Right lobe of liver (tissue), 6 donors: ENCODE results near the gene ACTR6. TPM values are rescaled to one million over a fixed set of nuclear protein-coding genes. Genes with fewer than 3 reads are reported as not detected.

Experiments
- ATAC-seq, 4 donors: fragments of 200-7000 bp; cut with Tn5 transposase; one replicate each; pipeline ENCODE4 v1.9.1; 2020; ENCODE audit warnings: mild to moderate bottlenecking in 4 of 4, moderate library complexity in 4 of 4
- DNase-seq, 3 donors: peaks; one replicate each; pipeline ENCODE4 v3.0.0-alpha.2; 2020
- H3K27ac ChIP-seq, 3 donors: fragments of 200-600 bp; one replicate each; pipeline ENCODE4 v1.8.0; 2022
- H3K27me3 ChIP-seq, 2 donors: fragments of 200-600 bp; one replicate each; pipeline ENCODE4 v1.8.0; 2022
- H3K36me3 ChIP-seq, 4 donors: fragments of 200-600 bp; sonication (generic) in 1 of 4; one replicate each; pipeline versions ENCODE4 v1.5.1 to v1.8.0; 2017 to 2022; ENCODE audit warnings: control low read depth in 1 of 4
- H3K4me1 ChIP-seq, 4 donors: fragments of 200-600 bp; sonication (generic) in 1 of 4; one replicate each; pipeline versions ENCODE4 v1.5.1 to v1.8.0; 2017 to 2022; ENCODE audit warnings: control low read depth in 1 of 4
- H3K4me3 ChIP-seq, 3 donors: fragments of 200-600 bp; one replicate each; pipeline ENCODE4 v1.8.0; 2022
- H3K9me3 ChIP-seq, 4 donors: fragments of 200-600 bp; sonication (generic) in 1 of 4; one replicate each; pipeline versions ENCODE4 v1.5.1 to v1.8.0; 2017 to 2022; ENCODE audit warnings: control low read depth in 1 of 4
- POLR2A ChIP-seq: fragments of 450-650 bp; IDR thresholded peaks from one replicate; pipeline ENCODE4 v1.6.1; 2017; ENCODE audit warnings: antibody characterized with exemption, mild to moderate bottlenecking
- WGBS: methylation state at CpG from one replicate; pipeline ENCODE4 v1.1.6; 2018; ENCODE audit warnings: low coverage, low lambda C conversion rate; ENCODE audit not compliant: insufficient coverage; ENCODE audit errors: missing lambda C conversion rate; 5-methylcytosine and 5-hydroxymethylcytosine counted together
- intact Hi-C, 2 donors: fragments of 100-400 bp; cut with DNase I; formaldehyde crosslinking; loops; one replicate each; pipeline versions ENCODE4 v1.11.2 to v1.14.1; 2022
- long read RNA-seq: library from polyadenylated mRNA; unstranded; transcript quantifications from one replicate; pipeline ENCODE4 v2.0.0, GENCODE V29; 2019
- total RNA-seq, 6 experiments: library from RNA; depleted of rRNA in 2 of 6; stranded (reverse); fragments of >200 nt in 2 of 6; fragmentation: NEBNext Ultra II Directional in 3 of 6; extraction: Animal tissue kit (Norgen Biotek cat#: 25700) in 3 of 6; gene quantifications; one replicate each; pipeline versions ENCODE4 v1.1.0 to v1.2.4, GENCODE V29; 2016 to 2023
- TF ChIP-seq, protein P1 (sequence below), 4 donors: fragments of 200-600 bp in 3 of 4; fragments of 450-650 bp in 1 of 4; IDR thresholded peaks; one replicate each; pipeline versions ENCODE4 v1.5.1 to v1.8.0; 2016 to 2022; ENCODE audit warnings: antibody characterized with exemption in 4 of 4, mild to moderate bottlenecking in 2 of 4
- donor health status: DM: no; HTN: yes; CAD: no.
- donor health status: DM: no; HTN: no; CAD: no.
- donor health status: DM: no; HTN: no; CAD: no.
- donor health status: DM: no; HTN: yes; CAD: no.
- donor health status: DM: no; HTN: yes; CAD: no.

ACTR6 gene
- 10 to 100 TPM in 4 of 6 experiments, 1 to 10 TPM in 2; 5.7 to 16.0 (median 13.1) TPM for total RNA-seq
- long read RNA-seq, partial matches to known transcripts: 0 of 2 reads
- long read RNA-seq, other reads (novel, unspliced or antisense): 0 of 2 reads

DNA sequence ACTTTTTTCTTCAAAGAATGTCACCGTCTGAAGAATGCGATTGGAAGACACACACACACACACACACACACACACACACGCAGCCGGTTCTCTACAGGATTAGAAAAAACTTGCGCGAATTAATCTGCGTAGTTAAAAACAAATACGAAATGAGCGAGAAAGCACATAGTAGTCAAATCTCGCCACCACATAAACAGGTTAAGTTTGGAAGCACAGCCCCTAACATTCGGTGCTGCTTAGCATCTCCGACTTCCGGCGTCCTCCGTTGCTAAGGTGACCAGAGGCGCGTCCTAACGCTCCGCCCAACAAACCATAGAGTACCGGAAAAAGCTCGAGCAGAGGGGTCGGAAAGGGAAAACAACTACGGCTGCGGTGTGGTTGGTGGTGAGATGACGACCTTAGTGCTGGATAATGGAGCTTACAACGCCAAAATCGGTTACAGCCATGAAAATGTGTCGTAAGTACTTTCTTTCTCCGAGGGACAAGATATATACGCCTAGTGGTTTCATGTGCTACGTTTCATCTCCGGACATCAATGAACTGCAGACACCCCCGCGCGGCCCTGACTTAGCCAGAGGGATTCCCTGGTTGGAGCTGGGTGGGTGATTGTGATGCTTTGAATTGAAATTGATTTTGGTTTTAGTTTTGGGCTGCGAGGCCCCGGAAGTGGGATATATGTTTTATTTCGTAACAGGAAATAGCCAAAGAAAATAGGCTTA lies at the start of gene ACTR6:
ACTR6 (plus strand) TSS at position 353 of the 719 bp plus-strand sequence; CDS start at position 390, 37 bp downstream.
- intact Hi-C loops: no loop called here
- peak; percentile 92 to 95 (median 93) for ATAC-seq
- Histone ChIP-seq H3K9me3 (no peaks in the 10 kb centered on the region), H3K36me3 (peaks cover 0 to 9% (median 0%) of the 10 kb centered on the region in 4 donors), H3K4me3 (peak within 1 kb of the TSS; percentile 68 to 88 (median 78)), H3K27ac (peak within 1 kb of the TSS; percentile 42 to 63 (median 60)), H3K4me1 (peaks cover 0 to 18% (median 7%) of the 10 kb centered on the region in 4 donors), H3K27me3 (no peaks in the 10 kb centered on the region)
- peak; percentile 64 for TF ChIP-seq POLR2A
- TF ChIP-seq, protein P1, sequence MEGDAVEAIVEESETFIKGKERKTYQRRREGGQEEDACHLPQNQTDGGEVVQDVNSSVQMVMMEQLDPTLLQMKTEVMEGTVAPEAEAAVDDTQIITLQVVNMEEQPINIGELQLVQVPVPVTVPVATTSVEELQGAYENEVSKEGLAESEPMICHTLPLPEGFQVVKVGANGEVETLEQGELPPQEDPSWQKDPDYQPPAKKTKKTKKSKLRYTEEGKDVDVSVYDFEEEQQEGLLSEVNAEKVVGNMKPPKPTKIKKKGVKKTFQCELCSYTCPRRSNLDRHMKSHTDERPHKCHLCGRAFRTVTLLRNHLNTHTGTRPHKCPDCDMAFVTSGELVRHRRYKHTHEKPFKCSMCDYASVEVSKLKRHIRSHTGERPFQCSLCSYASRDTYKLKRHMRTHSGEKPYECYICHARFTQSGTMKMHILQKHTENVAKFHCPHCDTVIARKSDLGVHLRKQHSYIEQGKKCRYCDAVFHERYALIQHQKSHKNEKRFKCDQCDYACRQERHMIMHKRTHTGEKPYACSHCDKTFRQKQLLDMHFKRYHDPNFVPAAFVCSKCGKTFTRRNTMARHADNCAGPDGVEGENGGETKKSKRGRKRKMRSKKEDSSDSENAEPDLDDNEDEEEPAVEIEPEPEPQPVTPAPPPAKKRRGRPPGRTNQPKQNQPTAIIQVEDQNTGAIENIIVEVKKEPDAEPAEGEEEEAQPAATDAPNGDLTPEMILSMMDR (IDR thresholded peaks at IDR 0.05): peak in 1 of 4 donors; percentile 2
- under 1% methylated on average over 35 of the region's 38 CpGs for WGBS
- peak; percentile 95 to 96 (median 96) for DNase-seq

DNA sequence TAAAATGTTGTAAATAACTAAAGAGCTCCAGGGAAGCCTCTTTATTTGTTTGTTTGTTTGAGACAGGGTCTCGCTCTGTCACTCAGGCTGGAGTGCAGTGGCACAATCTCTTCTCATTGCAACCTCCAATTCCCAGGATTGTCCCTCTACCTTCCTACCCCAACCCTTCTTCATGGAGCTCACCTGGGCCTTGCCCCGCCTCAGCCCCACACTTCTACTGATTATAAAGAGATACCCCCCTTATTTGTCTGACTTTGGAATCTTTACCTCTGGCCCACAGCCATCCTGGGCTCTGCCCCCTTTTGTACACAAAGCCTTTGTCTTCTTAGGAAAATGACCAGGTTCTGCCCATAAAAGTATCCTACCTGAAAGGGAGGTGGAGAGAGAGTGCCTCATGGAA lies 48.8 kb upstream of the ACTR6 start:
- DNase-seq: no peak
- H3K36me3 ChIP-seq: peaks cover 0 to 7% (median 2%) of the 10 kb centered on the region in 4 donors
- no peak for TF ChIP-seq POLR2A
- TF ChIP-seq, protein P1 (IDR thresholded peaks at IDR 0.05): no peak
- no peaks in the 10 kb centered on the region for H3K27me3 ChIP-seq
- no peaks in the 10 kb centered on the region for H3K9me3 ChIP-seq
- WGBS: 95% methylated on average over 2 of the region's 2 CpGs
- intact Hi-C loops: no loop called here
- H3K27ac ChIP-seq: no peak overlapping the region
- H3K4me3 ChIP-seq: no peak overlapping the region
- ATAC-seq: no peak
- no peaks in the 10 kb centered on the region for H3K4me1 ChIP-seq

DNA sequence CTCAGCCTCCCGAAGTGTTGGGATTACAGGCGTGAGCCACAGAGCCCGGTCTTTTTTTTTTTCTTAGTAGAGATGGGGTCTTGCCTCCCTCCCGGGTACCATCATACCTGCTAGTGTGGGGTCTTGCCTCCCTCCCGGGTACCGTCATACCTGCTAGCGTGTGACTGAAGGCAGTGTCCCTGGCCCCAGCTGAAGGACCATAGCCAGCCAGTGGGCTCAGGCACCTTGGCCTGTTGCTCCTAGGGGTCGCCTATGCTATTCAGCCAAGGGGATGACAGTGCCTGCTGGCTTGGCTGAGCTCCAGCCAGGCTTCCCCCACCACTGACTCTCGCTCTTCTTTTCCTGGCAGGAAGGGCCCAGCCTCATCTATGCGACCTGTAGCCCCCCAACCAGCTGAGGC lies 47.5 kb upstream of the ACTR6 start:
- no peaks in the 10 kb centered on the region for H3K9me3 ChIP-seq
- no peaks in the 10 kb centered on the region for H3K4me1 ChIP-seq
- intact Hi-C loops: no loop called here
- TF ChIP-seq POLR2A: no peak
- TF ChIP-seq, protein P1 (IDR thresholded peaks at IDR 0.05): no peak
- no peak for ATAC-seq
- H3K4me3 ChIP-seq: no peak overlapping the region
- WGBS: 100% methylated on average over 4 of the region's 10 CpGs
- H3K27ac ChIP-seq: no peak overlapping the region
- no peaks in the 10 kb centered on the region for H3K27me3 ChIP-seq
- DNase-seq: no peak
- peaks cover 0 to 7% (median 2%) of the 10 kb centered on the region in 4 donors for H3K36me3 ChIP-seq

DNA sequence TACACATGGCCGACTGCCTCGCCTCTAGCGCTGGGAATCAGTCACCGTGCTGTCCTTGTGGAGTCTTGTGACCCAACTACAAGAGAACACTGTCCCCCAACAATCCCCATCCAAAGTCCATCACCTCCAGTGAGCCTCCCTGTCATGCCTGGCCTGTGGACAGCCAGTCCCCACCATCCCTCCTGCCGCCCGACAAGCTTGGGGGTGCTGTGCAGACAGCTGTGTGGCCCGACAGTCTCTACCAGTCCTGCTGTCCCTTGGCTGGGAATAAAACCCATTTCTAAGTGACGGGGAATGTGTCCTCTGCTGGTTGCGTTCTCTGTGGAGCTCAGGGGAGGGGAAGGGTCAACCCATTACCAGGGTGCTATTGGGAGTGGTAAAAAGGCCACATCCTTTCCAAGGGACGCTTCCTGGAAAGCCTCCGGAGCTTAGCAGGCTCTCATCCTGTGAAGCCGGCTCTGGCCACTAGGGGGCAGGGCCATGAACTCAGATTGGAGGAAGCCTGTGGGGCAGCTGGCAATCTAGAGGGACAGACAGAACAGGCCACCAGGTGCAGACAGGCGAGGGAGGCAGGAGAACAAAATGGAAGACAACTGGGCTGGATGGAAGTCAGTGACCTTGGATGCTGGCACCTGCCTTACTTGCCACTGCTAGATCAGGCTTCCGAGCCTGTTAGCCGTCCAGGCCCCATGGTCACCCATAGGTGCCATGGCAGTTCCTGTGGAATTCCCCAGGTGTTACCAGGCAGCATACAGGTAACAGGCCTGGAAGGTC lies 46.0 kb upstream of the ACTR6 start:
- peak; percentile 72 to 87 (median 82) for ATAC-seq
- intact Hi-C loops: no loop called here
- WGBS: 58% methylated on average over 12 of the region's 15 CpGs

More for the DNA sequence above, 46.0 kb upstream of the ACTR6 start:
- Histone ChIP-seq H3K4me1 (no peaks in the 10 kb centered on the region), H3K9me3 (no peaks in the 10 kb centered on the region), H3K4me3 (no peak overlapping the region), H3K27me3 (no peaks in the 10 kb centered on the region), H3K36me3 (peaks cover 0 to 7% (median 2%) of the 10 kb centered on the region in 4 donors), H3K27ac (no peak overlapping the region)
- TF ChIP-seq, protein P1 (IDR thresholded peaks at IDR 0.05): peak; percentile 69 to 84 (median 74)
- TF ChIP-seq POLR2A: no peak
- DNase-seq: peak; percentile 75 to 85 (median 81)
